ENCODE data around the gene STX10.

GRCh38 chr19:13146763-13147563, 3.2 kb downstream of the STX10 start:
- TF ChIP-seq CTCF (conservative IDR thresholded peaks at IDR 0.05 in 1 of 2, IDR thresholded peaks at IDR 0.05 in 1 of 2; ENCODE audit: low read depth in 1 of 2, low read length in 2 of 2) (no peak), EZH2 (IDR thresholded peaks at IDR 0.05; ENCODE audit: low read length, missing control alignments) (no peak)

Measured in fibroblast of lung (primary cell).